ENCODE results near the gene PTPRT. TPM values are rescaled to one million over a fixed set of nuclear protein-coding genes. Genes with fewer than 3 reads are reported as not detected.

PTPRT gene
- total RNA-seq, 1 experiment from 2014 or later: 0.20 TPM

- ChIA-PET CTCF (no interaction called here), POLR2A (no interaction called here)
- no peak for DNase-seq
- TF ChIP-seq, protein P1, sequence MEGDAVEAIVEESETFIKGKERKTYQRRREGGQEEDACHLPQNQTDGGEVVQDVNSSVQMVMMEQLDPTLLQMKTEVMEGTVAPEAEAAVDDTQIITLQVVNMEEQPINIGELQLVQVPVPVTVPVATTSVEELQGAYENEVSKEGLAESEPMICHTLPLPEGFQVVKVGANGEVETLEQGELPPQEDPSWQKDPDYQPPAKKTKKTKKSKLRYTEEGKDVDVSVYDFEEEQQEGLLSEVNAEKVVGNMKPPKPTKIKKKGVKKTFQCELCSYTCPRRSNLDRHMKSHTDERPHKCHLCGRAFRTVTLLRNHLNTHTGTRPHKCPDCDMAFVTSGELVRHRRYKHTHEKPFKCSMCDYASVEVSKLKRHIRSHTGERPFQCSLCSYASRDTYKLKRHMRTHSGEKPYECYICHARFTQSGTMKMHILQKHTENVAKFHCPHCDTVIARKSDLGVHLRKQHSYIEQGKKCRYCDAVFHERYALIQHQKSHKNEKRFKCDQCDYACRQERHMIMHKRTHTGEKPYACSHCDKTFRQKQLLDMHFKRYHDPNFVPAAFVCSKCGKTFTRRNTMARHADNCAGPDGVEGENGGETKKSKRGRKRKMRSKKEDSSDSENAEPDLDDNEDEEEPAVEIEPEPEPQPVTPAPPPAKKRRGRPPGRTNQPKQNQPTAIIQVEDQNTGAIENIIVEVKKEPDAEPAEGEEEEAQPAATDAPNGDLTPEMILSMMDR (IDR thresholded peaks at IDR 0.05; ENCODE audit: insufficient read depth in 1 of 2, low read depth in 1 of 2, low read length in 1 of 2, severe bottlenecking in 1 of 2, unreplicated experiment in 1 of 2): no peak
- Histone ChIP-seq H3K4me3 (ENCODE audit: low read depth, low read length) (no peak overlapping the region), H3K36me3 (ENCODE audit: control insufficient read depth, insufficient read depth, low read length) (no peaks in the 10 kb centered on the region), H3K9me3 (peaks cover 3% of the 10 kb centered on the region), H3K4me1 (no peaks in the 10 kb centered on the region), H3K27me3 (replicated peaks; ENCODE audit: control insufficient read depth, insufficient read depth, low read length) (no peaks in the 10 kb centered on the region)
- peaks cover 8% of the 10 kb centered on the region for H3K27me3 Mint-ChIP-seq (ENCODE audit: insufficient read depth, unreplicated experiment)
- BruUV-seq (replicated peaks): no TSS peak
- peaks cover 21% of the 10 kb centered on the region for H3K9me3 Mint-ChIP-seq (ENCODE audit: unreplicated experiment)
- H3K4me1 Mint-ChIP-seq (ENCODE audit: low read depth, unreplicated experiment): no peaks in the 10 kb centered on the region
- intact Hi-C loops (cut with micrococcal nuclease; ENCODE audit: unreplicated experiment): no loop called here
- no peak overlapping the region for H3K27ac Mint-ChIP-seq (ENCODE audit: unreplicated experiment)
- no peaks in the 10 kb centered on the region for H3K36me3 Mint-ChIP-seq (ENCODE audit: insufficient read depth, unreplicated experiment)
- no peak overlapping the region for H3K4me3 Mint-ChIP-seq (ENCODE audit: unreplicated experiment)
These were observed 540.0 kb downstream of the PTPRT start for GRCh38 chr20:42649748-42650147.

DNA sequence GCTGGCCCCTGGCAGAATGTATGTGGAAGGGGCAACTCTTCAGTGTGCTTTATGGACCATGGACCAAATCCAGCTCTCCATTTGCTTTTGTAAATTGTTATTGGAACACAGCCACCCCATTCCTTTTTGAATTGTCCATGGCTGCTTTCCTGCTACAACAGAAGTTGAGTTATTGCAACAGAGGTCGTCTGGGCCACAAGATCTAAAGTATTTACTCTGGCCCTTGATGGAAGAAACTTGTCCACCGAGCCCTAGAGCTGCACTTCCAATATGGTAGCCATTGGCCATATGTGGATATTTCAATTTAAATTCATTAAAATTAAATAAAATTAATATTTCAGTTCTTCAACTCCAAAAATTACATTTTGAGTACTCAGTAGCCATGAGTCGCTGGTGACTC, 543.5 kb downstream of the PTPRT start:
- TF ChIP-seq, protein P1 (IDR thresholded peaks at IDR 0.05; ENCODE audit: insufficient read depth in 1 of 2, low read depth in 1 of 2, low read length in 1 of 2, severe bottlenecking in 1 of 2, unreplicated experiment in 1 of 2): no peak
- H3K4me1 ChIP-seq: no peaks in the 10 kb centered on the region
- POLR2A ChIA-PET: interaction anchor here (0.6 kb wide), 1 partner anchor 811 kb away, joined by 4 read pairs; no protein-coding TSS in a partner anchor
- intact Hi-C loops (cut with micrococcal nuclease; ENCODE audit: unreplicated experiment): no loop called here
- no peak overlapping the region for H3K4me3 Mint-ChIP-seq (ENCODE audit: unreplicated experiment)
- no peaks in the 10 kb centered on the region for H3K36me3 Mint-ChIP-seq (ENCODE audit: insufficient read depth, unreplicated experiment)
- CTCF ChIA-PET: no interaction called here
- no TSS peak for BruUV-seq (replicated peaks)
- H3K4me1 Mint-ChIP-seq (ENCODE audit: low read depth, unreplicated experiment): no peaks in the 10 kb centered on the region
- peaks cover 30% of the 10 kb centered on the region for H3K9me3 Mint-ChIP-seq (ENCODE audit: unreplicated experiment)
- H3K36me3 ChIP-seq (ENCODE audit: control insufficient read depth, insufficient read depth, low read length): no peaks in the 10 kb centered on the region
- peaks cover 3% of the 10 kb centered on the region for H3K9me3 ChIP-seq
- DNase-seq: no peak
- H3K27me3 ChIP-seq (replicated peaks; ENCODE audit: control insufficient read depth, insufficient read depth, low read length): no peaks in the 10 kb centered on the region
- H3K4me3 ChIP-seq (ENCODE audit: low read depth, low read length): no peak overlapping the region
- H3K27ac Mint-ChIP-seq (ENCODE audit: unreplicated experiment): no peak overlapping the region
- peaks cover 2% of the 10 kb centered on the region for H3K27me3 Mint-ChIP-seq (ENCODE audit: insufficient read depth, unreplicated experiment)

DNA sequence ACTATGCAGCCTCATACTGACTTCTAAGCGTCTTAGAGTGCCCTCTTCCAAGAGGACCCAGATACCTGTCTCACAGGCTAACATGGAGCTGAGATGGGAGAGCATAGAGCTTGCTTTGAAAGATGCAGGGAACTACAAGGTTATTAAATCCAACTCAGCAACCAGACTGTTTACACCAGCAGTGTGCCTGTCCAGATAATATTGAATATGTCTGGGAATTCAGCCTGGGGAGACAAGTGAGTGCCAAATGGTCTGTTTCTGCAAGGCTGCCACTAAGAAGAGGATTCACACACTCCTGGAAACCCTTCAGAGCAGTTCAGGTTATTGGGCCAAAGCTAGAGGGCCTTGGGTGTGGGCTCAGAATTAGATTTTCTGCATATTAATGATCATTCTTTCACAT, 547.8 kb downstream of the PTPRT start:
- CTCF ChIA-PET: no interaction called here
- Mint-ChIP-seq H3K36me3 (ENCODE audit: insufficient read depth, unreplicated experiment) (no peaks in the 10 kb centered on the region), H3K4me1 (ENCODE audit: low read depth, unreplicated experiment) (no peaks in the 10 kb centered on the region), H3K27me3 (ENCODE audit: insufficient read depth, unreplicated experiment) (peaks cover 11% of the 10 kb centered on the region), H3K9me3 (ENCODE audit: unreplicated experiment) (peaks cover 21% of the 10 kb centered on the region), H3K27ac (ENCODE audit: unreplicated experiment) (no peak overlapping the region), H3K4me3 (ENCODE audit: unreplicated experiment) (no peak overlapping the region)
- intact Hi-C loops (cut with micrococcal nuclease; ENCODE audit: unreplicated experiment): no loop called here
- Histone ChIP-seq H3K27me3 (replicated peaks; ENCODE audit: control insufficient read depth, insufficient read depth, low read length) (no peaks in the 10 kb centered on the region), H3K9me3 (peaks cover 3% of the 10 kb centered on the region; the same call in 1 of the 2 replicates), H3K4me1 (no peaks in the 10 kb centered on the region), H3K4me3 (ENCODE audit: low read depth, low read length) (no peak overlapping the region), H3K36me3 (ENCODE audit: control insufficient read depth, insufficient read depth, low read length) (no peaks in the 10 kb centered on the region)
- DNase-seq: no peak
- BruUV-seq (replicated peaks): no TSS peak
- TF ChIP-seq, protein P1 (IDR thresholded peaks at IDR 0.05; ENCODE audit: insufficient read depth in 1 of 2, low read depth in 1 of 2, low read length in 1 of 2, severe bottlenecking in 1 of 2, unreplicated experiment in 1 of 2): no peak
- POLR2A ChIA-PET: no interaction called here
